B cell (primary cell): Measurements from ENCODE around the gene EPHB1. TPM values are rescaled to one million over a fixed set of nuclear protein-coding genes. Genes with fewer than 3 reads are reported as not detected.

ENCODE experiments used
- ATAC-seq: fragments of 200-7000 bp; cut with Tn5 transposase; one replicate; pipeline ENCODE4 v1.10.0; 2021; ENCODE audit warnings: low read depth, mild to moderate bottlenecking, moderate number of reproducible peaks, moderate library complexity
- CTCF ChIA-PET: fragments of 350-600 bp; sonication (Branson Sonifier 250); formaldehyde crosslinking; loops from one replicate; lab custom pipeline; 2021; ENCODE audit warnings: antibody characterized with exemption, inconsistent platforms; lab: Charles Lee
- POLR2A ChIA-PET: fragments of 350-600 bp; sonication (Branson Sonifier 250); formaldehyde crosslinking; loops from one replicate; lab custom pipeline; 2021; ENCODE audit warnings: antibody characterized with exemption; lab: Charles Lee
- DNase-seq: peaks from one replicate; pipeline ENCODE4 v3.0.0; 2013
- H2AFZ ChIP-seq: 2 replicates; pipeline ENCODE4 v1.6.1; 2012; ENCODE audit warnings: mild to moderate bottlenecking, low read depth, low read length; ENCODE audit not compliant: insufficient read depth, poor library complexity, severe bottlenecking
- H3K27ac ChIP-seq, 2 donors: 1 replicate in 1 of 2; 2 replicates in 1 of 2; pipeline ENCODE4 v1.5.1; 2012 to 2013; ENCODE audit warnings: low read length in 2 of 2, mild to moderate bottlenecking in 2 of 2, moderate library complexity in 1 of 2
- H3K27me3 ChIP-seq, 4 experiments: fragments of 200-600 bp in 1 of 4; sonication (generic) in 1 of 4; replicated peaks in 1 of 4; 1 replicate in 2 of 4; 2 replicates in 2 of 4; pipeline versions ENCODE4 v1.6.1 to v1.7.0; 2013 to 2016; ENCODE audit warnings: low read length in 3 of 4, mild to moderate bottlenecking in 2 of 4, mixed read lengths in 1 of 4, moderate library complexity in 1 of 4; ENCODE audit not compliant: insufficient read depth in 4 of 4, control insufficient read depth in 3 of 4; ENCODE audit errors: control extremely low read depth in 1 of 4
- H3K36me3 ChIP-seq, 2 experiments: replicated peaks in 1 of 2; 1 replicate in 1 of 2; 2 replicates in 1 of 2; pipeline versions ENCODE4 v1.6.1 to v1.7.1; 2013; ENCODE audit warnings: low read length in 1 of 2; ENCODE audit not compliant: insufficient read depth in 2 of 2, control insufficient read depth in 1 of 2; ENCODE audit errors: control extremely low read depth in 1 of 2, extremely low read depth in 1 of 2
- H3K4me1 ChIP-seq, 2 donors: fragments of 200-600 bp in 1 of 2; sonication (generic) in 1 of 2; 1 replicate in 1 of 2; 2 replicates in 1 of 2; pipeline versions ENCODE4 v1.5.1 to v1.6.1; 2013 to 2017; ENCODE audit warnings: low read length in 2 of 2; ENCODE audit not compliant: control insufficient read depth in 2 of 2, insufficient read depth in 2 of 2
- H3K4me2 ChIP-seq: replicated peaks from 2 replicates; pipeline ENCODE3; 2012; ENCODE audit warnings: mild to moderate bottlenecking, low read depth, low read length; ENCODE audit not compliant: poor library complexity, severe bottlenecking
- H3K4me3 ChIP-seq, 5 experiments: fragments of 200-600 bp in 1 of 5; sonication (generic) in 1 of 5; 1 replicate in 3 of 5; 2 replicates in 2 of 5; pipeline versions ENCODE4 v1.5.1 to v1.7.0; 2011 to 2016; ENCODE audit warnings: low read length in 4 of 5, mild to moderate bottlenecking in 4 of 5, low read depth in 2 of 5, control low read depth in 1 of 5, moderate library complexity in 1 of 5; ENCODE audit not compliant: insufficient read depth in 1 of 5; ENCODE audit errors: control extremely low read depth in 1 of 5, extremely low read depth in 1 of 5
- H3K79me2 ChIP-seq: fragments of 200-600 bp; sonication (generic); one replicate; pipeline ENCODE4 v1.6.0; 2016; ENCODE audit warnings: low read length; ENCODE audit not compliant: control insufficient read depth, insufficient read depth
- H3K9ac ChIP-seq: fragments of 200-600 bp; sonication (generic); 2 replicates; pipeline ENCODE4 v1.6.1; 2017; ENCODE audit warnings: mild to moderate bottlenecking, low read length, moderate library complexity
- H3K9me3 ChIP-seq, 3 donors: one replicate each; pipeline versions ENCODE4 v1.6.1 to v1.7.1; 2013; ENCODE audit warnings: low read length in 2 of 3; ENCODE audit not compliant: control insufficient read depth in 2 of 3, insufficient read depth in 1 of 3; ENCODE audit errors: control extremely low read depth in 1 of 3
- H4K20me1 ChIP-seq: 2 replicates; pipeline ENCODE4 v1.6.0; 2012; ENCODE audit warnings: mild to moderate bottlenecking, low read length; ENCODE audit not compliant: insufficient read depth, control insufficient read depth, poor library complexity, severe bottlenecking
- H3K27ac Mint-ChIP-seq: one replicate; pipeline ENCODE4 v1.8.0; 2021; ENCODE audit warnings: mixed read lengths
- H3K27me3 Mint-ChIP-seq: one replicate; pipeline ENCODE4 v1.8.0; 2021; ENCODE audit warnings: mixed read lengths
- H3K4me1 Mint-ChIP-seq: one replicate; pipeline ENCODE4 v1.8.0; 2021; ENCODE audit warnings: mixed read lengths
- H3K4me3 Mint-ChIP-seq: one replicate; pipeline ENCODE4 v1.8.0; 2021; ENCODE audit warnings: mixed read lengths
- H3K9me3 Mint-ChIP-seq: one replicate; pipeline ENCODE4 v1.8.0; 2022; ENCODE audit warnings: mixed read lengths; ENCODE audit not compliant: insufficient read depth
- EZH2 ChIP-seq: IDR thresholded peaks from 2 replicates; pipeline ENCODE4 v1.6.1; 2012; ENCODE audit warnings: borderline replicate concordance, low read depth, mild to moderate bottlenecking, moderate library complexity, low read length; ENCODE audit not compliant: insufficient read depth, poor library complexity, severe bottlenecking
- WGBS: methylation state at CpG from one replicate; pipeline ENCODE4 v1.1.5; 2013; ENCODE audit warnings: missing lambda C conversion rate; ENCODE audit not compliant: insufficient coverage; 5-methylcytosine and 5-hydroxymethylcytosine counted together
- intact Hi-C: fragments of 100-400 bp; cut with micrococcal nuclease; formaldehyde crosslinking; loops from one replicate; pipeline ENCODE4 v1.10.0; 2022
- polyA plus RNA-seq: library from polyadenylated mRNA; depleted of rRNA; stranded (reverse); fragments of >200 nt; gene quantifications from 2 replicates; pipeline ENCODE4 v1.2.3, GENCODE V29; 2012
- total RNA-seq, 2 donors: library from RNA; stranded (reverse); fragments of 120-200 nt in 1 of 2; gene quantifications; 1 replicate in 1 of 2; 2 replicates in 1 of 2; pipeline versions ENCODE4 v1.2.3 to v1.2.4, GENCODE V29; 2013 to 2022
- TF ChIP-seq, protein P1 (sequence below): fragments of 200-600 bp; IDR thresholded peaks from one replicate; pipeline ENCODE4 v1.8.0; 2022; ENCODE audit warnings: antibody characterized with exemption, mild to moderate bottlenecking

The EPHB1 gene
- total and polyA plus RNA-seq, 2 donors (not counting 1 experiment from before 2014, with no cell fraction given), result 0.01 TPM; not detected in 1

DNA sequence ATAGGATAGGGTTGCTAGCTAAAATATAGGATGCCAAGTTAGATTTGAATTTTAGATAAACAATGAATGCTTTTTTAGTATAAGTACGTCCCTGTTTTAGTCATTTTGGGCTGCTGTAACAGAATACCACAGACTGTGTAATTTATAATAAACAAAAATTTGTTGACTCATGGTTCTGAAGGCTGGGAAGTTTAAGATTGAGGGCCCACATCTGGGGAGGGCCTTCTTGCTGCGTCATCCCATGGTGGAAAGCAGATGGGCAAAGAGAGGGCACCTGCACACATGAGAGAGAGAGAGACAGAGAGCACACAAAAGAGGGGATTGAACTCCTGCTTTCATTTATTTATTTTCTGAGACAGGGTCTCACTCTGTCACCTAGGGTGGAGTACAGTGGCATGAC, 246.5 kb downstream of the EPHB1 start:
- POLR2A ChIA-PET, result no interaction called here
- H3K79me2 ChIP-seq, result no peaks in the 10 kb centered on the region
- Mint-ChIP-seq H3K27ac (no peak overlapping the region), H3K27me3 (no peaks in the 10 kb centered on the region), H3K4me3 (no peak overlapping the region), H3K9me3 (no peaks in the 10 kb centered on the region), H3K4me1 (no peaks in the 10 kb centered on the region)
- no peak overlapping the region for H3K4me2 ChIP-seq
- DNase-seq (no peak), ATAC-seq (no peak)
- no peak overlapping the region for H3K4me3 ChIP-seq
- no peaks in the 10 kb centered on the region for H3K9me3 ChIP-seq
- H3K27ac ChIP-seq, result no peak overlapping the region
- no peak overlapping the region for H3K9ac ChIP-seq
- TF ChIP-seq, protein P1, sequence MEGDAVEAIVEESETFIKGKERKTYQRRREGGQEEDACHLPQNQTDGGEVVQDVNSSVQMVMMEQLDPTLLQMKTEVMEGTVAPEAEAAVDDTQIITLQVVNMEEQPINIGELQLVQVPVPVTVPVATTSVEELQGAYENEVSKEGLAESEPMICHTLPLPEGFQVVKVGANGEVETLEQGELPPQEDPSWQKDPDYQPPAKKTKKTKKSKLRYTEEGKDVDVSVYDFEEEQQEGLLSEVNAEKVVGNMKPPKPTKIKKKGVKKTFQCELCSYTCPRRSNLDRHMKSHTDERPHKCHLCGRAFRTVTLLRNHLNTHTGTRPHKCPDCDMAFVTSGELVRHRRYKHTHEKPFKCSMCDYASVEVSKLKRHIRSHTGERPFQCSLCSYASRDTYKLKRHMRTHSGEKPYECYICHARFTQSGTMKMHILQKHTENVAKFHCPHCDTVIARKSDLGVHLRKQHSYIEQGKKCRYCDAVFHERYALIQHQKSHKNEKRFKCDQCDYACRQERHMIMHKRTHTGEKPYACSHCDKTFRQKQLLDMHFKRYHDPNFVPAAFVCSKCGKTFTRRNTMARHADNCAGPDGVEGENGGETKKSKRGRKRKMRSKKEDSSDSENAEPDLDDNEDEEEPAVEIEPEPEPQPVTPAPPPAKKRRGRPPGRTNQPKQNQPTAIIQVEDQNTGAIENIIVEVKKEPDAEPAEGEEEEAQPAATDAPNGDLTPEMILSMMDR, result no peak
- no peak for TF ChIP-seq EZH2
- intact Hi-C loops, result no loop called here
- no peaks in the 10 kb centered on the region for H3K27me3 ChIP-seq
- CTCF ChIA-PET, result no interaction called here
- no peak overlapping the region for H2AFZ ChIP-seq
- H3K4me1 ChIP-seq, result no peaks in the 10 kb centered on the region
- no peaks in the 10 kb centered on the region for H3K36me3 ChIP-seq
- no CpG with 5 or more reads among the region's 2 CpGs for WGBS
- no peaks in the 10 kb centered on the region for H4K20me1 ChIP-seq

DNA sequence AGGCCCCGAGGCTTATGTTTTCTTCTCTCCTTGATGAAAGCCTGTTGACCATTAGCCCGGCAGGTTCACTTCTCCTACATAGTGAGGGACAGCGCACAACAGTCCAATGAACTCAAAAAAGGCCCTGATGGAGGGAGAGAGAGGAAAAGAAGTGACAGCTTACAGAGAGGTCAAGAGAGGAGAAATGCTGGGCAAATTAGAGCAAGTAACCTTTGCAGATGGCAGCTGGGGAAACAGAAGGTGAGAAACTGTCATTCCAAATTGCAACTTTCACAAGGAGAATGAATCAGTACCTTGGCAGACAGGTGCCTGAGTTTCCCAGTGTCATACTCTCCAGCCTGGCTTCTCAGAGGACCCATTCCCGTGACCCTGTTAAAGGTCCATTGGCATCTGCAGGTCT, 252.0 kb downstream of the EPHB1 start:
- Histone ChIP-seq H4K20me1 (no peaks in the 10 kb centered on the region), H3K36me3 (no peaks in the 10 kb centered on the region), H3K27ac (no peak overlapping the region), H3K79me2 (no peaks in the 10 kb centered on the region), H2AFZ (no peak overlapping the region), H3K4me2 (no peak overlapping the region), H3K27me3 (no peaks in the 10 kb centered on the region), H3K9ac (no peak overlapping the region), H3K4me1 (no peaks in the 10 kb centered on the region), H3K9me3 (peaks cover 0 to 4% (median 0%) of the 10 kb centered on the region in 3 donors), H3K4me3 (no peak overlapping the region)
- TF ChIP-seq EZH2, result no peak
- TF ChIP-seq, protein P1, result no peak
- ATAC-seq (no peak), DNase-seq (no peak)
- Mint-ChIP-seq H3K27ac (no peak overlapping the region), H3K4me3 (no peak overlapping the region), H3K4me1 (no peaks in the 10 kb centered on the region), H3K27me3 (no peaks in the 10 kb centered on the region), H3K9me3 (no peaks in the 10 kb centered on the region)
- ChIA-PET CTCF (no interaction called here), POLR2A (no interaction called here)
- 76% methylated on average over 1 of the region's 4 CpGs for WGBS
- intact Hi-C loops, result no loop called here
